Adipose tissue (tissue), 3 donors: ENCODE results near the gene ADCY2. TPM values are rescaled to one million over a fixed set of nuclear protein-coding genes. Genes with fewer than 3 reads are reported as not detected.

Source experiments
- H3K27ac ChIP-seq: one replicate; pipeline ENCODE4 v1.5.1; 2013; ENCODE audit warnings: low read depth, low read length
- WGBS, 3 donors: extraction: QIAGEN DNeasy Blood & Tissue Kit; methylation state at CpG; one replicate each; pipeline ENCODE4 v1.1.7; 2013; 5-methylcytosine and 5-hydroxymethylcytosine counted together
- polyA plus RNA-seq, 3 donors: library from polyadenylated mRNA; stranded (reverse); fragments of 200-250 nt; gene quantifications; one replicate each; pipeline ENCODE4 v1.2.3, GENCODE V29; 2013
- donor health status: healthy with polysubstance abuse.
- donor health status: Bipolar disorder and iron deficiency.
- donor health status: healthy.

Gene ADCY2
- polyA plus RNA-seq, 3 donors = 0.43 to 1.5 (median 0.89) TPM

- no peak overlapping the region for H3K27ac ChIP-seq
- WGBS, 3 donors = 79 to 83% (median 81%) methylated on average over 6 of the region's 6 CpGs
Observed at GRCh38 chr5:7772141-7772540, 376.2 kb downstream of the ADCY2 start.

GRCh38 chr5:7773178-7773577 lies 377.2 kb downstream of the ADCY2 start:
- WGBS, 3 donors = 81 to 91% (median 90%) methylated on average over 6 of the region's 6 CpGs
- no peak overlapping the region for H3K27ac ChIP-seq

- no peak overlapping the region for H3K27ac ChIP-seq
- 76 to 85% (median 84%) methylated on average over 4 of the region's 4 CpGs for WGBS, 3 donors
Observed at GRCh38 chr5:7776442-7776841, 380.5 kb downstream of the ADCY2 start.

- 46 to 61% (median 48%) methylated on average over 10 of the region's 10 CpGs for WGBS, 3 donors
- H3K27ac ChIP-seq = no peak overlapping the region
Observed at GRCh38 chr5:7779019-7780005, 383.4 kb downstream of the ADCY2 start.

- WGBS, 3 donors = 40 to 51% (median 46%) methylated on average over 3 of the region's 3 CpGs
- no peak overlapping the region for H3K27ac ChIP-seq
Observed at GRCh38 chr5:7781899-7782298, 386.0 kb downstream of the ADCY2 start.

- 51 to 72% (median 68%) methylated on average over 4 of the region's 4 CpGs for WGBS, 3 donors
- H3K27ac ChIP-seq = no peak overlapping the region
Observed at GRCh38 chr5:7784683-7785380, 388.9 kb downstream of the ADCY2 start.

- WGBS, 3 donors = 88 to 89% (median 88%) methylated on average over 3 of the region's 3 CpGs
- no peak overlapping the region for H3K27ac ChIP-seq
Observed at GRCh38 chr5:7787770-7788169, 391.8 kb downstream of the ADCY2 start.

- 84 to 91% (median 90%) methylated on average over 7 of the region's 7 CpGs for WGBS, 3 donors
- no peak overlapping the region for H3K27ac ChIP-seq
Observed at GRCh38 chr5:7789567-7789966, 393.6 kb downstream of the ADCY2 start.

- WGBS, 3 donors = 62 to 79% (median 71%) methylated on average over 5 of the region's 5 CpGs
Observed at GRCh38 chr5:7793895-7794294, 398.0 kb downstream of the ADCY2 start.

GRCh38 chr5:7794311-7794710 lies 398.4 kb downstream of the ADCY2 start:
- WGBS, 3 donors = 50 to 55% (median 55%) methylated on average over 5 of the region's 5 CpGs
- H3K27ac ChIP-seq = no peak overlapping the region

More at GRCh38 chr5:7793895-7794294, 398.0 kb downstream of the ADCY2 start:
- no peak overlapping the region for H3K27ac ChIP-seq

- H3K27ac ChIP-seq = no peak overlapping the region
- 37 to 85% (median 76%) methylated on average over 1 of the region's 1 CpG for WGBS, 3 donors
Observed at GRCh38 chr5:7794823-7795222, 398.9 kb downstream of the ADCY2 start.

GRCh38 chr5:7795306-7795705 lies 399.4 kb downstream of the ADCY2 start:
- 53 to 65% (median 58%) methylated on average over 3 of the region's 3 CpGs for WGBS, 3 donors

GRCh38 chr5:7801891-7802614 lies 406.1 kb downstream of the ADCY2 start:
- no peak overlapping the region for H3K27ac ChIP-seq
- 70 to 82% (median 80%) methylated on average over 14 of the region's 14 CpGs for WGBS, 3 donors

More at GRCh38 chr5:7795306-7795705, 399.4 kb downstream of the ADCY2 start:
- no peak overlapping the region for H3K27ac ChIP-seq

- H3K27ac ChIP-seq = no peak overlapping the region
- 42 to 81% (median 62%) methylated on average over 6 of the region's 6 CpGs for WGBS, 3 donors
Observed at GRCh38 chr5:7802855-7803254, 406.9 kb downstream of the ADCY2 start.

GRCh38 chr5:7803937-7804336 lies 408.0 kb downstream of the ADCY2 start:
- no peak overlapping the region for H3K27ac ChIP-seq
- WGBS, 3 donors = 44 to 64% (median 55%) methylated on average over 2 of the region's 2 CpGs

GRCh38 chr5:7805379-7805778 lies 409.4 kb downstream of the ADCY2 start:
- H3K27ac ChIP-seq = no peak overlapping the region
- 92 to 93% (median 92%) methylated on average over 2 of the region's 2 CpGs for WGBS, 3 donors

- WGBS, 3 donors = 87 to 91% (median 89%) methylated on average over 4 of the region's 4 CpGs
Observed at GRCh38 chr5:7808998-7809397, 413.1 kb downstream of the ADCY2 start.

GRCh38 chr5:7811715-7812114 lies 415.8 kb downstream of the ADCY2 start:
- 41 to 80% (median 49%) methylated on average over 5 of the region's 5 CpGs for WGBS, 3 donors

More at GRCh38 chr5:7808998-7809397, 413.1 kb downstream of the ADCY2 start:
- H3K27ac ChIP-seq = no peak overlapping the region

GRCh38 chr5:7813007-7813406 lies 417.1 kb downstream of the ADCY2 start:
- no peak overlapping the region for H3K27ac ChIP-seq

More at GRCh38 chr5:7811715-7812114, 415.8 kb downstream of the ADCY2 start:
- H3K27ac ChIP-seq = no peak overlapping the region

More at GRCh38 chr5:7813007-7813406, 417.1 kb downstream of the ADCY2 start:
- 44 to 64% (median 48%) methylated on average over 2 of the region's 2 CpGs for WGBS, 3 donors
